Ishikawa (cell line): ENCODE data around the gene THEM4.

ENCODE experiments used
- CEBPB ChIP-seq: IDR thresholded peaks from 2 replicates; pipeline ENCODE4 v1.6.1; 2012
- EP300 ChIP-seq: IDR thresholded peaks from 2 replicates; pipeline ENCODE4 v1.6.1; 2012; ENCODE audit warnings: borderline replicate concordance
- FOXM1 ChIP-seq: IDR thresholded peaks from 2 replicates; pipeline ENCODE4 v1.6.1; 2012; ENCODE audit warnings: low read depth, borderline replicate concordance
- TAF1 ChIP-seq: IDR thresholded peaks from 2 replicates; pipeline ENCODE4 v1.6.1; 2012; ENCODE audit warnings: low read depth, mild to moderate bottlenecking
- YY1 ChIP-seq: IDR thresholded peaks from 2 replicates; pipeline ENCODE4 v1.6.1; 2012; ENCODE audit warnings: low read depth
- TF ChIP-seq, protein P1 (sequence below): IDR thresholded peaks from 2 replicates; pipeline ENCODE4 v1.6.1; 2012
- TF ChIP-seq, protein P2 (sequence below): IDR thresholded peaks from 2 replicates; pipeline ENCODE4 v1.6.1; 2012

GRCh38 chr1:151945725-151946722 is 36.7 kb upstream of the THEM4 start:
- no peak for TF ChIP-seq YY1
- TF ChIP-seq EP300: peak; percentile 41; the same call in 1 of the 2 replicates
- TF ChIP-seq FOXM1: no peak
- no peak for TF ChIP-seq TAF1
- TF ChIP-seq, protein P1, sequence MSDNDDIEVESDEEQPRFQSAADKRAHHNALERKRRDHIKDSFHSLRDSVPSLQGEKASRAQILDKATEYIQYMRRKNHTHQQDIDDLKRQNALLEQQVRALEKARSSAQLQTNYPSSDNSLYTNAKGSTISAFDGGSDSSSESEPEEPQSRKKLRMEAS: peak; percentile 9; the same call in 1 of the 2 replicates
- TF ChIP-seq, protein P2, sequence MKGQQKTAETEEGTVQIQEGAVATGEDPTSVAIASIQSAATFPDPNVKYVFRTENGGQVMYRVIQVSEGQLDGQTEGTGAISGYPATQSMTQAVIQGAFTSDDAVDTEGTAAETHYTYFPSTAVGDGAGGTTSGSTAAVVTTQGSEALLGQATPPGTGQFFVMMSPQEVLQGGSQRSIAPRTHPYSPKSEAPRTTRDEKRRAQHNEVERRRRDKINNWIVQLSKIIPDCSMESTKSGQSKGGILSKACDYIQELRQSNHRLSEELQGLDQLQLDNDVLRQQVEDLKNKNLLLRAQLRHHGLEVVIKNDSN: no peak
- 0 out of 2 replicates have a peak, but pooled peaks have one; percentile 15 for TF ChIP-seq CEBPB
